Measurements from ENCODE around the gene RICTOR. TPM values are rescaled to one million over a fixed set of nuclear protein-coding genes. Genes with fewer than 3 reads are reported as not detected.

Gene RICTOR
- total RNA-seq, 1 experiment from 2014 or later = 21.7 TPM

GRCh38 chr5:38891563-38891962 is 182.6 kb downstream of the RICTOR start:
- POLR2A ChIA-PET = no interaction called here
- ATAC-seq (no peak; the same call in 1 of the 2 replicates), DNase-seq (ENCODE audit: low read depth, low spot score) (no peak)
- no peaks in the 10 kb centered on the region for H3K9me2 ChIP-seq (ENCODE audit: insufficient read depth)
- no TSS peak for BruUV-seq (replicated peaks)
- RAD21 ChIA-PET (ENCODE audit: low non-redundant PET in 1 of 2, low total read pairs in 2 of 2, uncharacterized antibody in 2 of 2, unreplicated experiment in 2 of 2) = no interaction called here
- intact Hi-C loops (cut with micrococcal nuclease) = no loop called here
- H3K4me2 ChIP-seq (ENCODE audit: low read length) = no peak overlapping the region
- H3K79me2 ChIP-seq (ENCODE audit: insufficient read depth, low read length) = 0 out of 2 replicates have a peak, but pooled peaks cover 7% of the 10 kb centered on the region
- peaks cover 0 to 10% of the 10 kb centered on the region in 2 experiments; a peak in 2 of 4 replicates for H3K9me3 ChIP-seq (ENCODE audit: control insufficient read depth in 1 of 2, insufficient read depth in 1 of 2, low read depth in 1 of 2, low read length in 2 of 2)
- H3K27me3 ChIP-seq (ENCODE audit: insufficient read depth, low read length) = no peaks in the 10 kb centered on the region
- no peaks in the 10 kb centered on the region; a peak in 1 of 4 replicates for H3K36me3 ChIP-seq (ENCODE audit: control insufficient read depth in 1 of 2, insufficient read depth in 2 of 2, low read length in 2 of 2)
- H3K4me3 ChIP-seq (replicated peaks in 1 of 2; ENCODE audit: low read depth in 1 of 2, low read length in 2 of 2) = no peak overlapping the region
- TF ChIP-seq EGR1 (IDR thresholded peaks at IDR 0.05; ENCODE audit: low read depth) (no peak), RAD21 (IDR thresholded peaks at IDR 0.05; ENCODE audit: low read depth) (no peak), CBX3 (IDR thresholded peaks at IDR 0.05; ENCODE audit: low read depth) (no peak), ELF1 (IDR thresholded peaks at IDR 0.05; ENCODE audit: borderline replicate concordance, low read depth) (no peak)
- CTCF ChIA-PET = no interaction called here
- H3K27ac ChIP-seq (ENCODE audit: low read depth, low read length) = no peak overlapping the region
- no peaks in the 10 kb centered on the region for H4K20me1 ChIP-seq (ENCODE audit: insufficient read depth)
- H2AFZ ChIP-seq (ENCODE audit: low read depth, low read length, poor library complexity, severe bottlenecking) = no peak overlapping the region
- no peaks in the 10 kb centered on the region for H3K4me1 ChIP-seq (ENCODE audit: control insufficient read depth in 1 of 2, insufficient read depth in 2 of 2, low read length in 2 of 2)
- no peak overlapping the region for H3K9ac ChIP-seq (ENCODE audit: low read length)

GRCh38 chr5:38889424-38889823 is 184.8 kb downstream of the RICTOR start:
- Histone ChIP-seq H3K9me2 (ENCODE audit: insufficient read depth) (no peaks in the 10 kb centered on the region), H4K20me1 (ENCODE audit: insufficient read depth) (no peaks in the 10 kb centered on the region), H3K36me3 (ENCODE audit: control insufficient read depth in 1 of 2, insufficient read depth in 2 of 2, low read length in 2 of 2) (peaks cover 5 to 17% of the 10 kb centered on the region in 2 experiments; a peak in 2 of 4 replicates), H3K4me2 (ENCODE audit: low read length) (no peak overlapping the region), H3K79me2 (ENCODE audit: insufficient read depth, low read length) (no peaks in the 10 kb centered on the region), H3K4me3 (replicated peaks in 1 of 2; ENCODE audit: low read depth in 1 of 2, low read length in 2 of 2) (no peak overlapping the region), H2AFZ (ENCODE audit: low read depth, low read length, poor library complexity, severe bottlenecking) (no peak overlapping the region), H3K27ac (ENCODE audit: low read depth, low read length) (no peak overlapping the region), H3K9ac (ENCODE audit: low read length) (no peak overlapping the region), H3K4me1 (ENCODE audit: control insufficient read depth in 1 of 2, insufficient read depth in 2 of 2, low read length in 2 of 2) (no peaks in the 10 kb centered on the region), H3K9me3 (ENCODE audit: control insufficient read depth in 1 of 2, insufficient read depth in 1 of 2, low read depth in 1 of 2, low read length in 2 of 2) (no peaks in the 10 kb centered on the region), H3K27me3 (ENCODE audit: insufficient read depth, low read length) (no peaks in the 10 kb centered on the region)
- ChIA-PET POLR2A (no interaction called here), RAD21 (ENCODE audit: low non-redundant PET in 1 of 2, low total read pairs in 2 of 2, uncharacterized antibody in 2 of 2, unreplicated experiment in 2 of 2) (no interaction called here), CTCF (interaction anchor here (0.8 kb wide), 1 partner anchor 448 kb away, joined by 3 read pairs; no protein-coding TSS in a partner anchor)
- TF ChIP-seq FOSL1 (IDR thresholded peaks at IDR 0.05; ENCODE audit: low read depth) (no peak), TCF7L2 (IDR thresholded peaks at IDR 0.05; ENCODE audit: borderline replicate concordance, extremely low read depth, insufficient read depth, insufficient read length) (no peak), ZBTB33 (IDR thresholded peaks at IDR 0.05; ENCODE audit: extremely low read depth, insufficient replicate concordance, low read length) (no peak), SIN3A (IDR thresholded peaks at IDR 0.05; ENCODE audit: low read depth) (no peak), SRF (IDR thresholded peaks at IDR 0.05; ENCODE audit: low read depth) (no peak), ZNF274 (IDR thresholded peaks at IDR 0.05; ENCODE audit: low read depth, low read length) (no peak), CTCF (IDR thresholded peaks at IDR 0.05 in 2 of 3, conservative IDR thresholded peaks at IDR 0.05 in 1 of 3; ENCODE audit: borderline replicate concordance in 1 of 3, insufficient read depth in 1 of 3, low read depth in 2 of 3, low read length in 2 of 3) (no peak), EZH2 (IDR thresholded peaks at IDR 0.05) (no peak), SP1 (IDR thresholded peaks at IDR 0.05; ENCODE audit: low read depth) (no peak), YY1 (IDR thresholded peaks at IDR 0.05; ENCODE audit: extremely low read depth, insufficient replicate concordance, low read depth, low read length) (no peak), CEBPB (IDR thresholded peaks at IDR 0.05; ENCODE audit: low read depth) (no peak), EGR1 (IDR thresholded peaks at IDR 0.05; ENCODE audit: low read depth) (no peak), MAX (IDR thresholded peaks at IDR 0.05) (no peak), ZFX (IDR thresholded peaks at IDR 0.05) (no peak)
- intact Hi-C loops (cut with micrococcal nuclease) = no loop called here
- no TSS peak for BruUV-seq (replicated peaks)
- DNase-seq (ENCODE audit: low read depth, low spot score) = no peak
- ATAC-seq = no peak
